Lower leg skin (tissue), 3 donors: ENCODE measurements around the gene GALNT2.

Experiments
- CTCF ChIP-seq, 3 donors: fragments of 450-650 bp; IDR thresholded peaks; one replicate each; pipeline ENCODE4 v1.5.1; 2016; ENCODE audit warnings: antibody characterized with exemption in 3 of 3, mild to moderate bottlenecking in 3 of 3, moderate library complexity in 2 of 3
- POLR2A ChIP-seq, 2 donors: fragments of 450-650 bp; IDR thresholded peaks; one replicate each; pipeline ENCODE4 v1.6.1; 2016 to 2017; ENCODE audit warnings: antibody characterized with exemption in 2 of 2, mild to moderate bottlenecking in 1 of 2, moderate library complexity in 1 of 2

GRCh38 chr1:230141021-230141648 lies 74.1 kb downstream of the GALNT2 start:
- TF ChIP-seq POLR2A (IDR thresholded peaks at IDR 0.05) (no peak), CTCF (IDR thresholded peaks at IDR 0.05) (no peak)
